Smooth muscle cell (in vitro differentiated cells): Measurements from ENCODE around the gene GRID1. TPM values are rescaled to one million over a fixed set of nuclear protein-coding genes. Genes with fewer than 3 reads are reported as not detected.

Experiments
- DNase-seq: peaks from one replicate; lab custom pipeline; 2025; ENCODE audit not compliant: unreplicated experiment; lab: John Stamatoyannopoulos, UW
- H2AFZ ChIP-seq: fragments of 200-600 bp; sonication (generic); 2 replicates; pipeline ENCODE4 v1.6.0; 2016; ENCODE audit warnings: antibody characterized with exemption, low read depth, mild to moderate bottlenecking
- H3F3A ChIP-seq: fragments of 200-600 bp; sonication (generic); 2 replicates; pipeline ENCODE4 v1.6.0; 2017; ENCODE audit warnings: antibody characterized with exemption, low read depth
- H3K27ac ChIP-seq: fragments of 200-600 bp; sonication (generic); 2 replicates; pipeline ENCODE4 v1.5.1; 2016; ENCODE audit warnings: low read depth, mild to moderate bottlenecking
- H3K27me3 ChIP-seq: fragments of 200-600 bp; sonication (generic); 2 replicates; pipeline ENCODE4 v1.6.1; 2016; ENCODE audit warnings: low read depth, mild to moderate bottlenecking
- H3K36me3 ChIP-seq: fragments of 200-600 bp; sonication (generic); 2 replicates; pipeline ENCODE4 v1.5.1; 2016; ENCODE audit warnings: low read depth
- H3K4me1 ChIP-seq: fragments of 200-600 bp; sonication (generic); 2 replicates; pipeline ENCODE4 v1.5.1; 2016; ENCODE audit warnings: low read depth
- H3K4me2 ChIP-seq: fragments of 200-600 bp; sonication (generic); 2 replicates; pipeline ENCODE4 v1.6.0; 2016; ENCODE audit warnings: mild to moderate bottlenecking
- H3K4me3 ChIP-seq: fragments of 200-600 bp; sonication (generic); 2 replicates; pipeline ENCODE4 v1.5.1; 2016; ENCODE audit warnings: mild to moderate bottlenecking
- H3K79me2 ChIP-seq: fragments of 200-600 bp; sonication (generic); 2 replicates; pipeline ENCODE4 v1.6.0; 2016; ENCODE audit warnings: low read depth, mild to moderate bottlenecking
- H3K9ac ChIP-seq: fragments of 200-600 bp; sonication (generic); 2 replicates; pipeline ENCODE4 v1.6.0; 2016; ENCODE audit warnings: low read depth
- H3K9me3 ChIP-seq: fragments of 200-600 bp; sonication (generic); replicated peaks from 2 replicates; pipeline ENCODE4 v1.5.1; 2016; ENCODE audit warnings: low read depth
- H4K20me1 ChIP-seq: fragments of 200-600 bp; sonication (generic); 2 replicates; pipeline ENCODE4 v1.6.0; 2016; ENCODE audit warnings: low read depth
- CTCF ChIP-seq: fragments of 200-600 bp; sonication (generic); IDR thresholded peaks from 2 replicates; pipeline ENCODE4 v1.5.1; 2017; ENCODE audit warnings: borderline replicate concordance, mild to moderate bottlenecking, antibody characterized with exemption; ENCODE audit not compliant: insufficient read depth, poor library complexity, severe bottlenecking
- WGBS: methylation state at CpG from one replicate; pipeline ENCODE4 v1.1.7; 2016; ENCODE audit warnings: low lambda C conversion rate; 5-methylcytosine and 5-hydroxymethylcytosine counted together
- polyA plus RNA-seq: library from polyadenylated mRNA; unstranded; fragments of >200 nt; fragmentation: Nextera tagmentation; extraction: Ambion mirVana; gene quantifications from 2 replicates; pipeline ENCODE4 v1.2.1, GENCODE V29; 2016
- total RNA-seq: library from RNA; depleted of rRNA; stranded (reverse); fragments of >200 nt; gene quantifications from 2 replicates; pipeline ENCODE4 v1.2.3, GENCODE V29; 2014

GRID1 gene
- total and polyA plus RNA-seq, 2 experiments from 2014 or later = 4.4 to 7.4 TPM

DNA sequence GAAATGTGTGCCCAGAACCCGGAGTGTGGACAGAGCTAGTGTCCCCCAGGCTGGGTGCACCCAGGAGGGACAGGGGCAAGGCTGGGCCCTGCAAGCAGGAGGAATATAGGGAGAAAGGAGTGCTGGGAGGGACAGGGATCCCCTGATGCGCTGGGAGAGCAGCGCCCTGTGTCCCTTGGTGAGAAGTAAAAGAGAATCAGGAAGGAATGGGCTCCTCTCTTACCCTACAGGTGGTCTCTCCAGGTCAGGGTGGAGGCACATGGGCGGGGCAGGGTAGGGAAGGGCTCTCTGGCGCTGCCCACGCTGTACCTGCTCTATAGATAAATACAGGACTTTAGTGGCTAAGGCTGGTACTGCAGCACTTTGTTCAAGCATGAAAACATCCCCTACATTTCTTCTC lies 753.8 kb downstream of the GRID1 start:
- 78% methylated on average over 6 of the region's 6 CpGs for WGBS
- Histone ChIP-seq H3K9ac (no peak overlapping the region), H3K36me3 (no peaks in the 10 kb centered on the region), H3K4me1 (no peaks in the 10 kb centered on the region), H3K79me2 (no peaks in the 10 kb centered on the region), H3K4me3 (no peak overlapping the region), H3K27me3 (no peaks in the 10 kb centered on the region), H2AFZ (no peak overlapping the region), H4K20me1 (no peaks in the 10 kb centered on the region), H3F3A (no peaks in the 10 kb centered on the region), H3K9me3 (no peaks in the 10 kb centered on the region), H3K27ac (no peak overlapping the region), H3K4me2 (no peak overlapping the region)
- no peak for DNase-seq
- peak; percentile 20 for TF ChIP-seq CTCF

- Histone ChIP-seq H3K79me2 (no peaks in the 10 kb centered on the region), H3K27ac (no peak overlapping the region), H4K20me1 (no peaks in the 10 kb centered on the region), H3K36me3 (no peaks in the 10 kb centered on the region), H2AFZ (no peak overlapping the region), H3K9me3 (no peaks in the 10 kb centered on the region), H3K4me1 (no peaks in the 10 kb centered on the region), H3K27me3 (no peaks in the 10 kb centered on the region), H3K4me3 (no peak overlapping the region), H3K9ac (no peak overlapping the region), H3F3A (no peaks in the 10 kb centered on the region), H3K4me2 (no peak overlapping the region)
- DNase-seq = no peak
- 87% methylated on average over 3 of the region's 3 CpGs for WGBS
- TF ChIP-seq CTCF = no peak
Measured at GRCh38 chr10:85612378-85612775, 754.2 kb downstream of the GRID1 start.

GRCh38 chr10:85611746-85612377 lies 754.7 kb downstream of the GRID1 start:
- 95% methylated on average over 6 of the region's 7 CpGs for WGBS
- Histone ChIP-seq H4K20me1 (no peaks in the 10 kb centered on the region), H3K36me3 (no peaks in the 10 kb centered on the region), H3K27me3 (no peaks in the 10 kb centered on the region), H3K27ac (no peak overlapping the region), H3F3A (no peaks in the 10 kb centered on the region), H3K4me3 (no peak overlapping the region), H3K9ac (no peak overlapping the region), H3K4me1 (no peaks in the 10 kb centered on the region), H2AFZ (no peak overlapping the region), H3K79me2 (no peaks in the 10 kb centered on the region), H3K4me2 (no peak overlapping the region), H3K9me3 (no peaks in the 10 kb centered on the region)
- no peak for DNase-seq
- no peak for TF ChIP-seq CTCF

GRCh38 chr10:85611093-85611740 lies 755.4 kb downstream of the GRID1 start:
- Histone ChIP-seq H3K9ac (no peak overlapping the region), H4K20me1 (no peaks in the 10 kb centered on the region), H3K4me1 (no peaks in the 10 kb centered on the region), H3K9me3 (no peaks in the 10 kb centered on the region), H3K36me3 (no peaks in the 10 kb centered on the region), H3K4me2 (no peak overlapping the region), H2AFZ (no peak overlapping the region), H3K27ac (no peak overlapping the region), H3K79me2 (no peaks in the 10 kb centered on the region), H3K27me3 (no peaks in the 10 kb centered on the region), H3K4me3 (no peak overlapping the region), H3F3A (no peaks in the 10 kb centered on the region)
- no peak for DNase-seq
- TF ChIP-seq CTCF = no peak
- 94% methylated on average over 5 of the region's 5 CpGs for WGBS
